HCT116 (cell line): ENCODE results near the gene LCN15. TPM values are rescaled to one million over a fixed set of nuclear protein-coding genes. Genes with fewer than 3 reads are reported as not detected.

Experiments used
- ATAC-seq: fragments of 200-7000 bp; cut with Tn5 transposase; 2 replicates; pipeline ENCODE4 v1.9.1; 2020; ENCODE audit warnings: mild to moderate bottlenecking, moderate library complexity
- BruUV-seq: library from RNA; stranded (reverse); fragments of 400-500 nt; replicated peaks from 2 replicates; lab custom pipeline; 2021; lab: Mats Ljungman, UMichigan
- CTCF ChIA-PET: fragments of 300-600 bp; sonication (Branson Sonifier 250); formaldehyde crosslinking; loops from one replicate; lab custom pipeline; 2021; ENCODE audit warnings: antibody characterized with exemption; lab: Charles Lee
- POLR2A ChIA-PET: fragments of 300-600, 350-600 bp; sonication (Branson Sonifier 250); formaldehyde crosslinking; loops from one replicate; lab custom pipeline; 2021; ENCODE audit warnings: antibody characterized with exemption; lab: Charles Lee
- RAD21 ChIA-PET, 2 experiments: fragments of 300-600 bp; sonication (Branson Sonifier 250); formaldehyde crosslinking; loops; one replicate each; lab custom pipeline; 2023; ENCODE audit warnings: low total read pairs in 2 of 2; ENCODE audit not compliant: uncharacterized antibody in 2 of 2, unreplicated experiment in 2 of 2, low non-redundant PET in 1 of 2; lab: Charles Lee
- DNase-seq: peaks from one replicate; pipeline ENCODE4 v3.0.0-alpha.2; 2010; ENCODE audit warnings: low read depth, low spot score
- H2AFZ ChIP-seq: fragments of 200-600 bp; shearing (Covaris generic), sonication (generic); 2 replicates; pipeline ENCODE4 v1.6.1; 2017; ENCODE audit warnings: low read depth, mixed run types, mixed read lengths, antibody characterized with exemption, low read length; ENCODE audit not compliant: poor library complexity, severe bottlenecking
- H3K27ac ChIP-seq: 2 replicates; pipeline ENCODE4 v1.5.1; 2012; ENCODE audit warnings: low read depth, low read length
- H3K27me3 ChIP-seq: fragments of 200-600 bp; sonication (generic); 2 replicates; pipeline ENCODE4 v1.6.1; 2016; ENCODE audit warnings: mixed run types, low read length, mixed read lengths; ENCODE audit not compliant: insufficient read depth
- H3K36me3 ChIP-seq, 2 experiments: fragments of 200-500 bp in 1 of 2; fragments of 200-600 bp in 1 of 2; sonication (Bioruptor generic) in 1 of 2; sonication (generic) in 1 of 2; 2 replicates each; pipeline versions ENCODE4 v1.5.1 to v1.6.1; 2014 to 2016; ENCODE audit warnings: low read length in 2 of 2, inconsistent platforms in 1 of 2, mixed read lengths in 1 of 2, mixed run types in 1 of 2; ENCODE audit not compliant: insufficient read depth in 2 of 2, control insufficient read depth in 1 of 2
- H3K4me1 ChIP-seq, 2 experiments: fragments of 200-600 bp in 1 of 2; sonication (generic) in 1 of 2; 2 replicates each; pipeline versions ENCODE4 v1.5.1 to v1.6.1; 2012 to 2017; ENCODE audit warnings: low read length in 2 of 2, inconsistent platforms in 1 of 2, mild to moderate bottlenecking in 1 of 2, mixed read lengths in 1 of 2, mixed run types in 1 of 2, moderate library complexity in 1 of 2; ENCODE audit not compliant: insufficient read depth in 2 of 2, control insufficient read depth in 1 of 2
- H3K4me2 ChIP-seq: fragments of 200-600 bp; sonication (generic); 2 replicates; pipeline ENCODE4 v1.6.1; 2017; ENCODE audit warnings: mixed run types, low read length, mixed read lengths
- H3K4me3 ChIP-seq, 2 experiments: fragments of 200-600 bp in 1 of 2; sonication (generic) in 1 of 2; replicated peaks in 1 of 2; 2 replicates each; pipeline ENCODE4 v1.5.1; 2011 to 2016; ENCODE audit warnings: low read length in 2 of 2, control low read depth in 1 of 2, low read depth in 1 of 2, mild to moderate bottlenecking in 1 of 2, mixed read lengths in 1 of 2, mixed run types in 1 of 2
- H3K79me2 ChIP-seq: fragments of 200-600 bp; sonication (generic); 2 replicates; pipeline ENCODE4 v1.6.1; 2017; ENCODE audit warnings: mild to moderate bottlenecking, mixed run types, low read length, moderate library complexity, mixed read lengths; ENCODE audit not compliant: insufficient read depth
- H3K9ac ChIP-seq: fragments of 200-600 bp; sonication (generic); 2 replicates; pipeline ENCODE4 v1.6.1; 2016; ENCODE audit warnings: low read length, mixed read lengths
- H3K9me2 ChIP-seq: fragments of 200-600 bp; sonication (generic), shearing (Covaris generic); 2 replicates; pipeline ENCODE4 v1.6.1; 2017; ENCODE audit warnings: mixed run types, mild to moderate bottlenecking, moderate library complexity; ENCODE audit not compliant: insufficient read depth
- H3K9me3 ChIP-seq, 2 experiments: fragments of 200-500 bp in 1 of 2; fragments of 200-600 bp in 1 of 2; sonication (Bioruptor generic) in 1 of 2; sonication (generic) in 1 of 2; 2 replicates each; pipeline ENCODE4 v1.6.1; 2014 to 2017; ENCODE audit warnings: low read length in 2 of 2, mixed read lengths in 2 of 2, inconsistent platforms in 1 of 2, low read depth in 1 of 2, mild to moderate bottlenecking in 1 of 2, mixed run types in 1 of 2, moderate library complexity in 1 of 2; ENCODE audit not compliant: control insufficient read depth in 1 of 2, insufficient read depth in 1 of 2
- H4K20me1 ChIP-seq: fragments of 200-600 bp; sonication (generic), shearing (Covaris generic); 2 replicates; pipeline ENCODE4 v1.6.1; 2017; ENCODE audit warnings: mixed run types, mild to moderate bottlenecking, moderate library complexity; ENCODE audit not compliant: insufficient read depth
- CTCF ChIP-seq, 3 experiments: fragments of 200-600 bp in 1 of 3; sonication (generic) in 1 of 3; IDR thresholded peaks in 2 of 3; conservative IDR thresholded peaks in 1 of 3; 2 replicates each; pipeline ENCODE4 v1.5.1; 2012 to 2017; ENCODE audit warnings: low read depth in 2 of 3, low read length in 2 of 3, antibody characterized with exemption in 1 of 3, borderline replicate concordance in 1 of 3, control low read depth in 1 of 3, mild to moderate bottlenecking in 1 of 3, mixed read lengths in 1 of 3, mixed run types in 1 of 3, moderate library complexity in 1 of 3; ENCODE audit not compliant: insufficient read depth in 1 of 3
- EGR1 ChIP-seq: IDR thresholded peaks from 2 replicates; pipeline ENCODE4 v1.6.1; 2012; ENCODE audit warnings: low read depth
- ELF1 ChIP-seq: IDR thresholded peaks from 2 replicates; pipeline ENCODE4 v1.6.1; 2012; ENCODE audit warnings: low read depth, borderline replicate concordance
- EZH2 ChIP-seq: fragments of 200-600 bp; sonication (generic); IDR thresholded peaks from 2 replicates; pipeline ENCODE4 v1.6.1; 2017; ENCODE audit warnings: antibody characterized with exemption, mixed run types
- EZH2phosphoT487 ChIP-seq: fragments of 200-600 bp; IDR thresholded peaks from 2 replicates; pipeline ENCODE4 v1.6.1; 2018; ENCODE audit warnings: antibody characterized with exemption, borderline replicate concordance
- JUND ChIP-seq: IDR thresholded peaks from 2 replicates; pipeline ENCODE4 v1.6.1; 2012
- SP1 ChIP-seq: IDR thresholded peaks from 2 replicates; pipeline ENCODE4 v1.6.1; 2012; ENCODE audit warnings: low read depth
- SRF ChIP-seq: IDR thresholded peaks from 2 replicates; pipeline ENCODE4 v1.6.1; 2012; ENCODE audit warnings: low read depth
- ZFX ChIP-seq: fragments of 450-650 bp; IDR thresholded peaks from 2 replicates; pipeline ENCODE4 v1.6.1; 2017
- ZNF274 ChIP-seq: fragments of 200-500 bp; sonication (Bioruptor generic); IDR thresholded peaks from 2 replicates; pipeline ENCODE4 v1.6.1; 2014; ENCODE audit warnings: mild to moderate bottlenecking, low read depth, low read length, inconsistent platforms
- intact Hi-C: fragments of 100-400 bp; cut with micrococcal nuclease; formaldehyde crosslinking; loops from 2 replicates; pipeline ENCODE4 v1.10.0; 2022
- total RNA-seq: library from RNA; stranded (reverse); gene quantifications from one replicate; pipeline ENCODE4 v1.2.1, GENCODE V29; 2021; ENCODE audit not compliant: unreplicated experiment

LCN15 gene
- total RNA-seq, 1 experiment from 2014 or later: 0.76 TPM

GRCh38 chr9:136761545-136761981, 2.8 kb downstream of the LCN15 start:
- Histone ChIP-seq H3K4me1 (peaks cover 13 to 25% of the 10 kb centered on the region in 2 experiments; a peak in 3 of 4 replicates), H4K20me1 (no peaks in the 10 kb centered on the region), H3K27ac (no peak overlapping the region), H3K27me3 (no peaks in the 10 kb centered on the region), H3K4me2 (peak overlapping the region; percentile 58; the same call in 1 of the 2 replicates), H2AFZ (no peak overlapping the region), H3K9me3 (no peaks in the 10 kb centered on the region; a peak in 1 of 4 replicates), H3K9me2 (no peaks in the 10 kb centered on the region), H3K4me3 (no peak overlapping the region), H3K36me3 (no peaks in the 10 kb centered on the region), H3K9ac (no peak overlapping the region), H3K79me2 (no peaks in the 10 kb centered on the region)
- intact Hi-C loops: no loop called here
- BruUV-seq: no TSS peak
- no peak for TF ChIP-seq SRF
- TF ChIP-seq CTCF (IDR thresholded peaks at IDR 0.05 in 2 of 3, conservative IDR thresholded peaks at IDR 0.05 in 1 of 3; ENCODE audit: borderline replicate concordance in 1 of 3, insufficient read depth in 1 of 3, low read depth in 2 of 3, low read length in 2 of 3): no peak
- no peak for TF ChIP-seq EZH2phosphoT487
- TF ChIP-seq EGR1: no peak
- no peak for TF ChIP-seq EZH2
- no peak for TF ChIP-seq ELF1
- TF ChIP-seq ZNF274: no peak
- TF ChIP-seq ZFX: no peak
- TF ChIP-seq JUND: no peak
- TF ChIP-seq SP1: no peak
- CTCF ChIA-PET: interaction anchor here (0.9 kb wide), 1 partner anchor 325 kb away, joined by 3 read pairs; the partner anchor contains the start of gene MAN1B1
- no peak for DNase-seq
- POLR2A ChIA-PET: no interaction called here
- no peak for ATAC-seq
- RAD21 ChIA-PET: no interaction called here
